Mesenchymal stem cell (in vitro differentiated cells and primary cell): Measurements from ENCODE around the gene AK4.
A peak's percentile ranks its signal among the peaks of the same experiment; 100 is the strongest.

Experiments used
- DNase-seq: peaks from one replicate; pipeline ENCODE4 v3.0.0-alpha.2; 2013
- H2AFZ ChIP-seq: one replicate; pipeline ENCODE4 v1.6.1; 2013; ENCODE audit warnings: low read depth, mild to moderate bottlenecking, control low read depth, inconsistent platforms, low read length, moderate library complexity
- H2AK5ac ChIP-seq: 2 replicates; pipeline ENCODE4 v1.6.1; 2013; ENCODE audit warnings: low read length, moderate library complexity, mild to moderate bottlenecking, inconsistent platforms; ENCODE audit not compliant: severe bottlenecking
- H2BK120ac ChIP-seq: one replicate; pipeline ENCODE4 v1.6.1; 2013; ENCODE audit warnings: low read depth, mild to moderate bottlenecking, inconsistent platforms, low read length, moderate library complexity
- H2BK12ac ChIP-seq, 2 experiments: one replicate each; pipeline ENCODE4 v1.6.1; 2013; ENCODE audit warnings: inconsistent platforms in 2 of 2, low read length in 2 of 2, mild to moderate bottlenecking in 2 of 2, moderate library complexity in 2 of 2, control low read depth in 1 of 2
- H2BK15ac ChIP-seq: one replicate; pipeline ENCODE4 v1.6.1; 2013; ENCODE audit warnings: mild to moderate bottlenecking, low read depth, inconsistent platforms; ENCODE audit not compliant: poor library complexity, severe bottlenecking
- H2BK5ac ChIP-seq: 2 replicates; pipeline ENCODE4 v1.6.1; 2013; ENCODE audit warnings: low read depth, mild to moderate bottlenecking, low read length, control low read depth, inconsistent platforms; ENCODE audit not compliant: poor library complexity, severe bottlenecking
- H3K14ac ChIP-seq, 2 experiments: one replicate each; pipeline ENCODE4 v1.6.1; 2013; ENCODE audit warnings: inconsistent platforms in 2 of 2, low read length in 2 of 2, control low read depth in 1 of 2, mild to moderate bottlenecking in 1 of 2, moderate library complexity in 1 of 2
- H3K18ac ChIP-seq, 2 experiments: one replicate each; pipeline ENCODE4 v1.6.1; 2013; ENCODE audit warnings: inconsistent platforms in 2 of 2, low read length in 2 of 2, control low read depth in 1 of 2, low read depth in 1 of 2, mild to moderate bottlenecking in 1 of 2
- H3K23ac ChIP-seq, 2 experiments: one replicate each; pipeline ENCODE4 v1.6.1; 2013; ENCODE audit warnings: inconsistent platforms in 2 of 2, low read length in 2 of 2, mild to moderate bottlenecking in 2 of 2, moderate library complexity in 2 of 2, control low read depth in 1 of 2
- H3K27ac ChIP-seq: 2 replicates; pipeline ENCODE4 v1.5.1; 2013; ENCODE audit warnings: mild to moderate bottlenecking, moderate library complexity, low read length, control low read depth, inconsistent platforms; ENCODE audit not compliant: poor library complexity, severe bottlenecking
- H3K27me3 ChIP-seq, 2 experiments: 2 replicates each; pipeline versions ENCODE4 v1.6.1 to v1.7.0; 2013; ENCODE audit warnings: low read length in 2 of 2, mild to moderate bottlenecking in 2 of 2, moderate library complexity in 2 of 2, control low read depth in 1 of 2, inconsistent platforms in 1 of 2; ENCODE audit not compliant: control insufficient read depth in 1 of 2, insufficient read depth in 1 of 2
- H3K36me3 ChIP-seq, 2 experiments: 2 replicates each; pipeline versions ENCODE4 v1.6.1 to v1.7.0; 2013; ENCODE audit warnings: low read length in 2 of 2, control low read depth in 1 of 2, inconsistent platforms in 1 of 2, low read depth in 1 of 2, mild to moderate bottlenecking in 1 of 2; ENCODE audit not compliant: insufficient read depth in 2 of 2, control insufficient read depth in 1 of 2
- H3K4ac ChIP-seq, 2 experiments: one replicate each; pipeline ENCODE4 v1.6.1; 2013; ENCODE audit warnings: inconsistent platforms in 2 of 2, low read length in 2 of 2, mild to moderate bottlenecking in 2 of 2, moderate library complexity in 2 of 2, control low read depth in 1 of 2, low read depth in 1 of 2
- H3K4me1 ChIP-seq: 2 replicates; pipeline ENCODE4 v1.6.1; 2013; ENCODE audit warnings: low read depth, low read length, control low read depth; ENCODE audit not compliant: control insufficient read depth, insufficient read depth
- H3K4me2 ChIP-seq: 2 replicates; pipeline ENCODE4 v1.6.1; 2013; ENCODE audit warnings: low read length, mild to moderate bottlenecking, inconsistent platforms; ENCODE audit not compliant: poor library complexity, severe bottlenecking
- H3K4me3 ChIP-seq, 2 experiments: 2 replicates each; pipeline versions ENCODE4 v1.5.1 to v1.7.0; 2013; ENCODE audit warnings: low read length in 2 of 2, mild to moderate bottlenecking in 2 of 2, control low read depth in 1 of 2, low read depth in 1 of 2; ENCODE audit not compliant: insufficient read depth in 1 of 2
- H3K79me1 ChIP-seq: replicated peaks from 2 replicates; pipeline ENCODE4 v1.6.1; 2013; ENCODE audit warnings: mild to moderate bottlenecking, control low read depth, low read length, inconsistent platforms; ENCODE audit not compliant: poor library complexity, severe bottlenecking
- H3K9ac ChIP-seq: 2 replicates; pipeline ENCODE4 v1.7.0; 2013; ENCODE audit warnings: mild to moderate bottlenecking, low read length, moderate library complexity
- H3K9me3 ChIP-seq: 2 replicates; pipeline ENCODE4 v1.7.0; 2013; ENCODE audit warnings: mild to moderate bottlenecking, low read length; ENCODE audit not compliant: control insufficient read depth
- H4K8ac ChIP-seq: one replicate; pipeline ENCODE4 v1.6.1; 2013; ENCODE audit warnings: inconsistent platforms, mild to moderate bottlenecking, low read length, moderate library complexity
- H4K91ac ChIP-seq: one replicate; pipeline ENCODE4 v1.6.1; 2013; ENCODE audit warnings: mild to moderate bottlenecking, low read length, inconsistent platforms
- WGBS: methylation state at CpG from one replicate; pipeline ENCODE4 v1.1.7; 2013; ENCODE audit warnings: mixed read lengths; 5-methylcytosine and 5-hydroxymethylcytosine counted together

The AK4 gene

GRCh38 chr1:65179148-65179547 is 31.1 kb downstream of the AK4 start:
- Histone ChIP-seq H3K18ac (no peak overlapping the region), H3K9ac (no peak overlapping the region), H4K8ac (no peak overlapping the region), H3K27ac (no peak overlapping the region), H3K4me1 (peaks cover 22% of the 10 kb centered on the region), H2BK5ac (no peak overlapping the region), H3K4ac (no peak overlapping the region), H2BK12ac (no peak overlapping the region), H4K91ac (no peak overlapping the region), H3K27me3 (no peaks in the 10 kb centered on the region), H2BK120ac (no peak overlapping the region), H2BK15ac (no peak overlapping the region), H3K36me3 (no peaks in the 10 kb centered on the region), H2AFZ (no peak overlapping the region), H3K4me3 (no peak overlapping the region), H3K23ac (no peak overlapping the region), H3K9me3 (no peaks in the 10 kb centered on the region), H2AK5ac (no peak overlapping the region), H3K14ac (no peak overlapping the region), H3K4me2 (no peak overlapping the region), H3K79me1 (peaks cover 25% of the 10 kb centered on the region)
- 80% methylated on average over 1 of the region's 1 CpG for WGBS
- no peak for DNase-seq

GRCh38 chr1:65180977-65181376 is 33.0 kb downstream of the AK4 start:
- Histone ChIP-seq H4K8ac (no peak overlapping the region), H3K27me3 (no peaks in the 10 kb centered on the region), H3K9me3 (no peaks in the 10 kb centered on the region), H2BK12ac (no peak overlapping the region), H2BK120ac (no peak overlapping the region), H3K36me3 (no peaks in the 10 kb centered on the region), H2BK15ac (no peak overlapping the region), H3K18ac (no peak overlapping the region), H3K4ac (no peak overlapping the region), H3K4me1 (peaks cover 18% of the 10 kb centered on the region), H3K23ac (no peak overlapping the region), H3K4me2 (no peak overlapping the region), H2AFZ (no peak overlapping the region), H2AK5ac (no peak overlapping the region), H4K91ac (no peak overlapping the region), H3K9ac (no peak overlapping the region), H3K14ac (no peak overlapping the region), H3K4me3 (no peak overlapping the region), H3K79me1 (peaks cover 27% of the 10 kb centered on the region), H3K27ac (no peak overlapping the region), H2BK5ac (no peak overlapping the region)
- no peak for DNase-seq
- no CpG with 5 or more reads among the region's 1 CpG for WGBS

GRCh38 chr1:65182658-65183268 is 34.8 kb downstream of the AK4 start:
- Histone ChIP-seq H4K91ac (no peak overlapping the region), H4K8ac (no peak overlapping the region), H3K27ac (no peak overlapping the region), H3K23ac (no peak overlapping the region), H2BK12ac (no peak overlapping the region), H3K27me3 (no peaks in the 10 kb centered on the region), H3K4me1 (peaks cover 15% of the 10 kb centered on the region), H2BK120ac (no peak overlapping the region), H3K9me3 (no peaks in the 10 kb centered on the region), H2BK15ac (no peak overlapping the region), H3K18ac (no peak overlapping the region), H3K4me3 (no peak overlapping the region), H3K4ac (no peak overlapping the region), H3K4me2 (no peak overlapping the region), H2BK5ac (no peak overlapping the region), H3K79me1 (peaks cover 23% of the 10 kb centered on the region), H3K36me3 (no peaks in the 10 kb centered on the region), H3K14ac (no peak overlapping the region), H3K9ac (no peak overlapping the region), H2AFZ (no peak overlapping the region), H2AK5ac (no peak overlapping the region)
- no peak for DNase-seq
- WGBS = 100% methylated on average over 1 of the region's 2 CpGs

GRCh38 chr1:65189576-65190115 is 41.6 kb downstream of the AK4 start:
- Histone ChIP-seq H3K9ac (no peak overlapping the region), H3K18ac (no peak overlapping the region), H2AFZ (no peak overlapping the region), H3K4me2 (no peak overlapping the region), H3K36me3 (peaks cover 9 to 38% of the 10 kb centered on the region in 2 experiments), H3K23ac (no peak overlapping the region), H4K8ac (no peak overlapping the region), H2BK12ac (no peak overlapping the region), H4K91ac (no peak overlapping the region), H2BK15ac (no peak overlapping the region), H3K4me3 (no peak overlapping the region), H3K27ac (peak overlapping the region; percentile 5), H3K27me3 (no peaks in the 10 kb centered on the region), H3K79me1 (peaks cover 4% of the 10 kb centered on the region), H2BK120ac (no peak overlapping the region), H3K14ac (no peak overlapping the region), H3K4ac (no peak overlapping the region), H3K9me3 (no peaks in the 10 kb centered on the region), H2AK5ac (no peak overlapping the region), H3K4me1 (peaks cover 2% of the 10 kb centered on the region), H2BK5ac (no peak overlapping the region)
- peak; percentile 27 for DNase-seq
- WGBS = no CpG with 5 or more reads among the region's 2 CpGs
